ENCODE data around the gene BCL2.

Gene BCL2

GRCh38 chr18:63346480-63347183, 27.1 kb upstream of the BCL2 start (continued):
- TF ChIP-seq, protein P1, sequence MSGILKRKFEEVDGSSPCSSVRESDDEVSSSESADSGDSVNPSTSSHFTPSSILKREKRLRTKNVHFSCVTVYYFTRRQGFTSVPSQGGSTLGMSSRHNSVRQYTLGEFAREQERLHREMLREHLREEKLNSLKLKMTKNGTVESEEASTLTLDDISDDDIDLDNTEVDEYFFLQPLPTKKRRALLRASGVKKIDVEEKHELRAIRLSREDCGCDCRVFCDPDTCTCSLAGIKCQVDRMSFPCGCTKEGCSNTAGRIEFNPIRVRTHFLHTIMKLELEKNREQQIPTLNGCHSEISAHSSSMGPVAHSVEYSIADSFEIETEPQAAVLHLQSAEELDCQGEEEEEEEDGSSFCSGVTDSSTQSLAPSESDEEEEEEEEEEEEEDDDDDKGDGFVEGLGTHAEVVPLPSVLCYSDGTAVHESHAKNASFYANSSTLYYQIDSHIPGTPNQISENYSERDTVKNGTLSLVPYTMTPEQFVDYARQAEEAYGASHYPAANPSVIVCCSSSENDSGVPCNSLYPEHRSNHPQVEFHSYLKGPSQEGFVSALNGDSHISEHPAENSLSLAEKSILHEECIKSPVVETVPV (CRISPR knock-in tag; IDR thresholded peaks at IDR 0.05), result no peak
- TF ChIP-seq OSR1 (CRISPR knock-in tag; IDR thresholded peaks at IDR 0.05) (no peak), TOX (CRISPR knock-in tag; IDR thresholded peaks at IDR 0.05; ENCODE audit: borderline replicate concordance) (no peak), ZNF70 (CRISPR knock-in tag; IDR thresholded peaks at IDR 0.05) (no peak), ZFP3 (CRISPR knock-in tag; IDR thresholded peaks at IDR 0.05) (no peak)
- TF ChIP-seq, protein P2, sequence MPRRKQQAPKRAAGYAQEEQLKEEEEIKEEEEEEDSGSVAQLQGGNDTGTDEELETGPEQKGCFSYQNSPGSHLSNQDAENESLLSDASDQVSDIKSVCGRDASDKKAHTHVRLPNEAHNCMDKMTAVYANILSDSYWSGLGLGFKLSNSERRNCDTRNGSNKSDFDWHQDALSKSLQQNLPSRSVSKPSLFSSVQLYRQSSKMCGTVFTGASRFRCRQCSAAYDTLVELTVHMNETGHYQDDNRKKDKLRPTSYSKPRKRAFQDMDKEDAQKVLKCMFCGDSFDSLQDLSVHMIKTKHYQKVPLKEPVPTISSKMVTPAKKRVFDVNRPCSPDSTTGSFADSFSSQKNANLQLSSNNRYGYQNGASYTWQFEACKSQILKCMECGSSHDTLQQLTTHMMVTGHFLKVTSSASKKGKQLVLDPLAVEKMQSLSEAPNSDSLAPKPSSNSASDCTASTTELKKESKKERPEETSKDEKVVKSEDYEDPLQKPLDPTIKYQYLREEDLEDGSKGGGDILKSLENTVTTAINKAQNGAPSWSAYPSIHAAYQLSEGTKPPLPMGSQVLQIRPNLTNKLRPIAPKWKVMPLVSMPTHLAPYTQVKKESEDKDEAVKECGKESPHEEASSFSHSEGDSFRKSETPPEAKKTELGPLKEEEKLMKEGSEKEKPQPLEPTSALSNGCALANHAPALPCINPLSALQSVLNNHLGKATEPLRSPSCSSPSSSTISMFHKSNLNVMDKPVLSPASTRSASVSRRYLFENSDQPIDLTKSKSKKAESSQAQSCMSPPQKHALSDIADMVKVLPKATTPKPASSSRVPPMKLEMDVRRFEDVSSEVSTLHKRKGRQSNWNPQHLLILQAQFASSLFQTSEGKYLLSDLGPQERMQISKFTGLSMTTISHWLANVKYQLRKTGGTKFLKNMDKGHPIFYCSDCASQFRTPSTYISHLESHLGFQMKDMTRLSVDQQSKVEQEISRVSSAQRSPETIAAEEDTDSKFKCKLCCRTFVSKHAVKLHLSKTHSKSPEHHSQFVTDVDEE (CRISPR knock-in tag; IDR thresholded peaks at IDR 0.05), result no peak

DNA sequence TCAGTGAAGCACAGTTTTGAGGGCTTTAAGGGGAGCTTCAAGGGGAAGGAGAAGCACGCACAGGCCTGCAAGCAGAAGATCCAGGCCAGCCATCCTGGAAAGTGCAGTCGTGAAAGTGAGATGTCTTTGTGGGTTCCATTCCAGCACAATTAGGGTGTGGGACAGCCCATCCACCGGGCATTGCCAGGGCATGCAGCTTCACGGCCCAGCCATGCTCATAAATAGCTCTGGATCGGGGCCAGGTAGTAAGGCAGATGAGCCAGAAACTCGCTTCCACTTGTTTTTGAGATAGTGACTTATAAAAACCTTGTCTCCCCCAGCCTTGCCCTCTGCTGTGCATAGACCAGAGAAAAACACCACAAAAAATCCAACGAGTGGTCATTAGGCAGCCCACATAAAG, 26.5 kb upstream of the BCL2 start:
- peak; percentile 49 for ATAC-seq
- TF ChIP-seq ARNTL (CRISPR knock-in tag; IDR thresholded peaks at IDR 0.05; ENCODE audit: borderline replicate concordance, low read depth) (no peak), GLIS3 (CRISPR knock-in tag; IDR thresholded peaks at IDR 0.05) (no peak), CSDC2 (CRISPR knock-in tag; IDR thresholded peaks at IDR 0.05) (no peak), ZC3H10 (CRISPR knock-in tag; IDR thresholded peaks at IDR 0.05) (no peak), ZNF8 (CRISPR knock-in tag; IDR thresholded peaks at IDR 0.05) (no peak), TOX (CRISPR knock-in tag; IDR thresholded peaks at IDR 0.05; ENCODE audit: borderline replicate concordance) (no peak), ZFP30 (CRISPR knock-in tag; IDR thresholded peaks at IDR 0.05) (no peak), RARB (CRISPR knock-in tag; IDR thresholded peaks at IDR 0.05) (no peak), ISL1 (CRISPR knock-in tag; IDR thresholded peaks at IDR 0.05) (no peak), ZNF70 (CRISPR knock-in tag; IDR thresholded peaks at IDR 0.05) (no peak), ESRRG (CRISPR knock-in tag; IDR thresholded peaks at IDR 0.05) (no peak), PPARA (CRISPR knock-in tag; IDR thresholded peaks at IDR 0.05; ENCODE audit: borderline replicate concordance) (no peak), ZNF565 (CRISPR knock-in tag; conservative IDR thresholded peaks at IDR 0.05; ENCODE audit: low read depth) (no peak), BACH2 (CRISPR knock-in tag; IDR thresholded peaks at IDR 0.05; ENCODE audit: borderline replicate concordance) (no peak)
- TF ChIP-seq, protein P3, sequence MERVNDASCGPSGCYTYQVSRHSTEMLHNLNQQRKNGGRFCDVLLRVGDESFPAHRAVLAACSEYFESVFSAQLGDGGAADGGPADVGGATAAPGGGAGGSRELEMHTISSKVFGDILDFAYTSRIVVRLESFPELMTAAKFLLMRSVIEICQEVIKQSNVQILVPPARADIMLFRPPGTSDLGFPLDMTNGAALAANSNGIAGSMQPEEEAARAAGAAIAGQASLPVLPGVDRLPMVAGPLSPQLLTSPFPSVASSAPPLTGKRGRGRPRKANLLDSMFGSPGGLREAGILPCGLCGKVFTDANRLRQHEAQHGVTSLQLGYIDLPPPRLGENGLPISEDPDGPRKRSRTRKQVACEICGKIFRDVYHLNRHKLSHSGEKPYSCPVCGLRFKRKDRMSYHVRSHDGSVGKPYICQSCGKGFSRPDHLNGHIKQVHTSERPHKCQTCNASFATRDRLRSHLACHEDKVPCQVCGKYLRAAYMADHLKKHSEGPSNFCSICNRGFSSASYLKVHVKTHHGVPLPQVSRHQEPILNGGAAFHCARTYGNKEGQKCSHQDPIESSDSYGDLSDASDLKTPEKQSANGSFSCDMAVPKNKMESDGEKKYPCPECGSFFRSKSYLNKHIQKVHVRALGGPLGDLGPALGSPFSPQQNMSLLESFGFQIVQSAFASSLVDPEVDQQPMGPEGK (CRISPR knock-in tag; IDR thresholded peaks at IDR 0.05; ENCODE audit: borderline replicate concordance), result no peak
- TF ChIP-seq, protein P4, sequence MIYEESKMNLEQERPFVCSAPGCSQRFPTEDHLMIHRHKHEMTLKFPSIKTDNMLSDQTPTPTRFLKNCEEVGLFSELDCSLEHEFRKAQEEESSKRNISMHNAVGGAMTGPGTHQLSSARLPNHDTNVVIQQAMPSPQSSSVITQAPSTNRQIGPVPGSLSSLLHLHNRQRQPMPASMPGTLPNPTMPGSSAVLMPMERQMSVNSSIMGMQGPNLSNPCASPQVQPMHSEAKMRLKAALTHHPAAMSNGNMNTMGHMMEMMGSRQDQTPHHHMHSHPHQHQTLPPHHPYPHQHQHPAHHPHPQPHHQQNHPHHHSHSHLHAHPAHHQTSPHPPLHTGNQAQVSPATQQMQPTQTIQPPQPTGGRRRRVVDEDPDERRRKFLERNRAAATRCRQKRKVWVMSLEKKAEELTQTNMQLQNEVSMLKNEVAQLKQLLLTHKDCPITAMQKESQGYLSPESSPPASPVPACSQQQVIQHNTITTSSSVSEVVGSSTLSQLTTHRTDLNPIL (CRISPR knock-in tag; IDR thresholded peaks at IDR 0.05; ENCODE audit: low read depth), result no peak

- no peak for ATAC-seq
- TF ChIP-seq ZNF8 (CRISPR knock-in tag; IDR thresholded peaks at IDR 0.05), result no peak
- TF ChIP-seq CSDC2 (CRISPR knock-in tag; IDR thresholded peaks at IDR 0.05), result no peak
Observed at GRCh38 chr18:63344918-63345317, 25.3 kb upstream of the BCL2 start.

DNA sequence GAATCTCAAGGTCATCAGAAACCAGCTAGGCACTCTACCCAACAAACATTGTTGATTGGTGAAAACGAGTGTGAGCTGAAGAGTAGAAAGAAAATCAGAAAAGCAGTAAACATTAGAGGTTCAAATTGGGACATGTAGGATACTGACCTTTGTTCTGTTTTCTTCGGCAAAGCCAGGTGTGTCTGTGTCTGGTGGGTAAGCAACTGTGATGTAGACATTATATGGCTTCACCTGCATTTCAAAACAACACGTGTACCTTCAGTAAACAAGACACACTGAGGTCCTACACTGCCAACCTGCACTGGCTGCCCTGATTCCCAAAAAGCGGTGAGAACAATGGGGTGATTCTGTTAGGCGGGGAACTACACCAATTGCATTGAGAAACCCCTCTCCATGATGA, 24.7 kb upstream of the BCL2 start:
- no peak for ATAC-seq

More for the DNA sequence above, 24.7 kb upstream of the BCL2 start:
- TF ChIP-seq, protein P1 (CRISPR knock-in tag; IDR thresholded peaks at IDR 0.05), result no peak
- TF ChIP-seq, protein P3 (CRISPR knock-in tag; IDR thresholded peaks at IDR 0.05; ENCODE audit: borderline replicate concordance), result no peak
- TF ChIP-seq ESRRG (CRISPR knock-in tag; IDR thresholded peaks at IDR 0.05) (no peak), ZNF565 (CRISPR knock-in tag; conservative IDR thresholded peaks at IDR 0.05; ENCODE audit: low read depth) (no peak), ISL1 (CRISPR knock-in tag; IDR thresholded peaks at IDR 0.05) (no peak), PPARA (CRISPR knock-in tag; IDR thresholded peaks at IDR 0.05; ENCODE audit: borderline replicate concordance) (no peak), ZFP30 (CRISPR knock-in tag; IDR thresholded peaks at IDR 0.05) (no peak), RARB (CRISPR knock-in tag; IDR thresholded peaks at IDR 0.05) (no peak), ZC3H10 (CRISPR knock-in tag; IDR thresholded peaks at IDR 0.05) (no peak), POU6F1 (CRISPR knock-in tag; IDR thresholded peaks at IDR 0.05; ENCODE audit: borderline replicate concordance, low read depth) (no peak), TCF4 (CRISPR knock-in tag; IDR thresholded peaks at IDR 0.05; ENCODE audit: borderline replicate concordance) (no peak), GLIS3 (CRISPR knock-in tag; IDR thresholded peaks at IDR 0.05) (no peak), OSR1 (CRISPR knock-in tag; IDR thresholded peaks at IDR 0.05) (no peak), TOX (CRISPR knock-in tag; IDR thresholded peaks at IDR 0.05; ENCODE audit: borderline replicate concordance) (no peak)

Data from SK-N-SH treated with all-trans-retinoic acid at 6 μM for 48 hours (cell line).